ENCODE results near the gene RPL10A.

The RPL10A gene

GRCh38 chr6:35483490-35483889 is 15.3 kb downstream of the RPL10A start:
- ChIA-PET POLR2A (interaction anchor here (0.7 kb wide), 1 partner anchor 10 kb away, joined by 4 read pairs; no protein-coding TSS in a partner anchor), CTCF (interaction anchor here (1.7 to 2.8 kb wide), 2 partner anchors 16 to 22 kb away, joined by 4 to 15 read pairs; partner anchors contain the start of gene RPL10A)
- DNase-seq (ENCODE audit: extremely low spot score), result no peak
- no peak for TF ChIP-seq CTCF (IDR thresholded peaks at IDR 0.05; ENCODE audit: control extremely low read depth, extremely low read depth, low read depth, missing control alignments)

GRCh38 chr6:35483893-35484645 is 15.9 kb downstream of the RPL10A start:
- ChIA-PET POLR2A (no interaction called here), CTCF (interaction anchor here (1.7 to 2.8 kb wide), 2 partner anchors 16 to 22 kb away, joined by 4 to 15 read pairs; partner anchors contain the start of gene RPL10A)
- no peak for TF ChIP-seq CTCF (IDR thresholded peaks at IDR 0.05; ENCODE audit: control extremely low read depth, extremely low read depth, low read depth, missing control alignments)
- DNase-seq (ENCODE audit: extremely low spot score), result no peak

GRCh38 chr6:35484921-35485392 is 16.8 kb downstream of the RPL10A start:
- CTCF ChIA-PET, result interaction anchor here (2.8 kb wide), 1 partner anchor 17 kb away, joined by 15 read pairs; the partner anchor contains the start of gene RPL10A
- POLR2A ChIA-PET, result no interaction called here
- DNase-seq (ENCODE audit: extremely low spot score), result no peak
- TF ChIP-seq CTCF (IDR thresholded peaks at IDR 0.05; ENCODE audit: control extremely low read depth, extremely low read depth, low read depth, missing control alignments), result no peak

GRCh38 chr6:35485402-35485877 is 17.2 kb downstream of the RPL10A start:
- DNase-seq (ENCODE audit: extremely low spot score), result no peak
- ChIA-PET POLR2A (no interaction called here), CTCF (no interaction called here)
- TF ChIP-seq CTCF (IDR thresholded peaks at IDR 0.05; ENCODE audit: control extremely low read depth, extremely low read depth, low read depth, missing control alignments), result no peak

GRCh38 chr6:35486005-35486925 is 18.1 kb downstream of the RPL10A start:
- no peak for DNase-seq (ENCODE audit: extremely low spot score)
- CTCF ChIA-PET, result no interaction called here

More at GRCh38 chr6:35486005-35486925, 18.1 kb downstream of the RPL10A start:
- no peak for TF ChIP-seq CTCF (IDR thresholded peaks at IDR 0.05; ENCODE audit: control extremely low read depth, extremely low read depth, low read depth, missing control alignments)
- POLR2A ChIA-PET, result no interaction called here

Measured in GM10248 (cell line).